CD8-positive, alpha-beta memory T cell (primary cell): ENCODE measurements around the gene ADIRF. TPM values are rescaled to one million over a fixed set of nuclear protein-coding genes. Genes with fewer than 3 reads are reported as not detected.

Source experiments
- CTCF ChIA-PET: fragments of 350-600 bp; sonication (Branson Sonifier 250); formaldehyde crosslinking; loops from one replicate; lab custom pipeline; 2021; ENCODE audit warnings: antibody characterized with exemption; lab: Charles Lee
- POLR2A ChIA-PET: fragments of 350-600 bp; sonication (Branson Sonifier 250); formaldehyde crosslinking; loops from one replicate; lab custom pipeline; 2021; ENCODE audit warnings: antibody characterized with exemption; lab: Charles Lee
- DNase-seq, 5 donors: peaks; one replicate each; pipeline versions ENCODE4 v3.0.0 to v3.0.0-alpha.2; 2020 to 2022; ENCODE audit warnings: mixed read lengths in 1 of 5
- H3K27ac ChIP-seq: one replicate; pipeline ENCODE4 v1.7.0; 2013; ENCODE audit warnings: low read depth, mild to moderate bottlenecking, low read length, moderate library complexity
- H3K27me3 ChIP-seq: 2 replicates; pipeline ENCODE4 v1.7.0; 2013; ENCODE audit warnings: low read length, mild to moderate bottlenecking; ENCODE audit not compliant: insufficient read depth, poor library complexity, severe bottlenecking
- H3K36me3 ChIP-seq: 2 replicates; pipeline ENCODE4 v1.7.0; 2013; ENCODE audit warnings: mild to moderate bottlenecking, low read length, moderate library complexity; ENCODE audit not compliant: insufficient read depth
- H3K4me1 ChIP-seq: 2 replicates; pipeline ENCODE4 v1.7.0; 2013; ENCODE audit warnings: mild to moderate bottlenecking, low read length, moderate library complexity; ENCODE audit not compliant: insufficient read depth
- H3K4me3 ChIP-seq: 2 replicates; pipeline ENCODE4 v1.7.0; 2013; ENCODE audit warnings: mild to moderate bottlenecking, low read length
- H3K9me3 ChIP-seq: 2 replicates; pipeline ENCODE4 v1.7.0; 2013; ENCODE audit warnings: mild to moderate bottlenecking, low read length
- H3K27ac Mint-ChIP-seq, 8 donors: one replicate each; pipeline ENCODE4 v1.8.0; 2020 to 2021; ENCODE audit warnings: mixed read lengths in 8 of 8, mild to moderate bottlenecking in 6 of 8, inconsistent platforms in 3 of 8, moderate library complexity in 3 of 8
- H3K27me3 Mint-ChIP-seq, 2 donors: one replicate each; pipeline ENCODE4 v1.8.0; 2020 to 2021; ENCODE audit warnings: mixed read lengths in 2 of 2, mild to moderate bottlenecking in 1 of 2, moderate library complexity in 1 of 2
- H3K36me3 Mint-ChIP-seq, 3 donors: one replicate each; pipeline ENCODE4 v1.8.0; 2020 to 2021; ENCODE audit warnings: mixed read lengths in 3 of 3, inconsistent platforms in 1 of 3, mild to moderate bottlenecking in 1 of 3
- H3K4me1 Mint-ChIP-seq, 3 donors: one replicate each; pipeline ENCODE4 v1.8.0; 2020 to 2021; ENCODE audit warnings: mixed read lengths in 3 of 3, inconsistent platforms in 1 of 3, mild to moderate bottlenecking in 1 of 3
- H3K4me3 Mint-ChIP-seq, 7 donors: one replicate each; pipeline ENCODE4 v1.8.0; 2020 to 2021; ENCODE audit warnings: mixed read lengths in 7 of 7, mild to moderate bottlenecking in 6 of 7, moderate library complexity in 4 of 7, inconsistent platforms in 2 of 7
- H3K9me3 Mint-ChIP-seq, 5 donors: one replicate each; pipeline ENCODE4 v1.8.0; 2020 to 2022; ENCODE audit warnings: mixed read lengths in 5 of 5, mild to moderate bottlenecking in 3 of 5, moderate library complexity in 2 of 5, inconsistent platforms in 1 of 5
- polyA plus RNA-seq: library from polyadenylated mRNA; unstranded; fragments of 300-500 nt; fragmentation: Illumina TruSeq; gene quantifications from one replicate; pipeline ENCODE4 v1.2.3, GENCODE V29; 2021
- total RNA-seq, 2 experiments: library from RNA; stranded (reverse); gene quantifications; one replicate each; pipeline ENCODE4 v1.2.3, GENCODE V29; 2021

ADIRF gene
- total and polyA plus RNA-seq, 3 experiments from 2014 or later = not detected

DNA sequence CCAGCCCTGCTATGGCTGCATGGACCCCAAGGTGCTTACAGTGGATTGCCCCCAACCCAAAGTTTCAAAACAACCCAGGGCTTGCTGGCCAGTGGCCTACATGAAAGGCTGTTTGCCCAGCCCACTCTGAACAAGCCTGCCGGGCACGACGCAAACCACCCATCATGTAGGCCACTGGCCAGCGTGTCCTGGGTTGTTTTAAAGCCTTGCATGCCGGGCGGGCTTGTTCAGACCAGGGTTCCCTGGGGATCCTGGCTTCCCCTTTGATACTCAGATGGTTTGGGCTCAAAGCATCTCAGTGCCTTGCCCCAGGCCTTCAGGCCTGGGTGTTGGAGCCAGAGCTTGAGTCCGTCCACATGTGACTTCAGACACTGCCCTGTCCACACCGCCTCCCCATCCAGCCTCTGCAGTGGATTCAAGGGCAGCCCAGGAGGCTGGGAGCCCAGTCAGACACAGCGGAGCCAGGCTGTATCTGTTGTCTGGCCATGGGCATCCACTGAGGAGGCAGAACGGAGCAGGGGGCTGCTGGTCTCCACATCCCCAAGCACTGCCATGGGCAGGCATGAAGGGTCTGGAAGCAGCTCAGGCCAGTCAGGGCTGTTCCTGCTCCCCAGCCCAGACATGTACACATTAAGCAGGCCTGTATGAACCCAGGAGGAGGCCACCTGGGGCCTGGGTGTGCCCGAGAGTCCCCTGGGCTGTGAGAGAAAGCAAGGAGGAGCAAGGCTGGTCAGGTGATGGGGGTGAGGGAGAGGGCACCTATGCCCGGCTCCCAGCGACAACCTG, 4.0 kb upstream of the ADIRF start:
- ChIA-PET POLR2A (no interaction called here), CTCF (interaction anchor here (0.8 to 5.5 kb wide), 2 partner anchors 25 kb away, joined by 3 to 61 read pairs; no protein-coding TSS in a partner anchor)
- Mint-ChIP-seq H3K27me3 (peaks cover 0 to 2% of the 10 kb centered on the region in 2 donors), H3K27ac (peak overlapping the region in 1 of 8 donors; percentile 80), H3K4me1 (peaks cover 15 to 27% (median 24%) of the 10 kb centered on the region in 3 donors), H3K4me3 (no peak overlapping the region), H3K9me3 (no peaks in the 10 kb centered on the region), H3K36me3 (no peaks in the 10 kb centered on the region)
- Histone ChIP-seq H3K36me3 (no peaks in the 10 kb centered on the region), H3K27me3 (no peaks in the 10 kb centered on the region), H3K9me3 (no peaks in the 10 kb centered on the region), H3K4me3 (no peak overlapping the region), H3K27ac (no peak overlapping the region), H3K4me1 (peaks cover 22% of the 10 kb centered on the region)
- peak in 1 of 5 donors; percentile 26 for DNase-seq

DNA sequence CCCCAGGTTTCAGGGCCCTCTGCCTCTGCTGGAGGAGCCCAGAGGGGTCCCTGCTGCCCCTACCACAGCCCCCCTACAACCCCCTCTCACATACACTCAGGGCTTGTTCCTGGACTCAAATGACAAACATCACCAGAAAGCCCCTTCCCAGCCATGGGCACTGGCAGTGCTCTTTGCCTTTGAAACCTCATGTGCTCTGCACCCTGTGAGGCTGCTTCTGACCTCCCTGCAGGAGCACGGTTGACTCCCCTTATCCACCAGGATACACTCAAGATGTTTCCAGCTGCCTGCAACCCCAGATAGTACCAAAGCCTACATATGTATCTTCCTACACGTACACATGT, 3.5 kb upstream of the ADIRF start:
- ChIA-PET POLR2A (no interaction called here), CTCF (interaction anchor here (5.5 kb wide), 1 partner anchor 25 kb away, joined by 61 read pairs; no protein-coding TSS in a partner anchor)
- no peak overlapping the region for H3K4me3 Mint-ChIP-seq
- H3K4me1 Mint-ChIP-seq = peaks cover 15 to 32% (median 24%) of the 10 kb centered on the region in 3 donors
- no peak overlapping the region for H3K27ac ChIP-seq
- H3K36me3 ChIP-seq = no peaks in the 10 kb centered on the region
- no peaks in the 10 kb centered on the region for H3K27me3 ChIP-seq
- no peak overlapping the region for H3K27ac Mint-ChIP-seq
- no peak overlapping the region for H3K4me3 ChIP-seq
- DNase-seq = peak in 1 of 5 donors; percentile 35
- no peaks in the 10 kb centered on the region for H3K36me3 Mint-ChIP-seq
- H3K27me3 Mint-ChIP-seq = peaks cover 0 to 2% of the 10 kb centered on the region in 2 donors
- H3K4me1 ChIP-seq = peaks cover 26% of the 10 kb centered on the region
- no peaks in the 10 kb centered on the region for H3K9me3 ChIP-seq
- no peaks in the 10 kb centered on the region for H3K9me3 Mint-ChIP-seq

DNA sequence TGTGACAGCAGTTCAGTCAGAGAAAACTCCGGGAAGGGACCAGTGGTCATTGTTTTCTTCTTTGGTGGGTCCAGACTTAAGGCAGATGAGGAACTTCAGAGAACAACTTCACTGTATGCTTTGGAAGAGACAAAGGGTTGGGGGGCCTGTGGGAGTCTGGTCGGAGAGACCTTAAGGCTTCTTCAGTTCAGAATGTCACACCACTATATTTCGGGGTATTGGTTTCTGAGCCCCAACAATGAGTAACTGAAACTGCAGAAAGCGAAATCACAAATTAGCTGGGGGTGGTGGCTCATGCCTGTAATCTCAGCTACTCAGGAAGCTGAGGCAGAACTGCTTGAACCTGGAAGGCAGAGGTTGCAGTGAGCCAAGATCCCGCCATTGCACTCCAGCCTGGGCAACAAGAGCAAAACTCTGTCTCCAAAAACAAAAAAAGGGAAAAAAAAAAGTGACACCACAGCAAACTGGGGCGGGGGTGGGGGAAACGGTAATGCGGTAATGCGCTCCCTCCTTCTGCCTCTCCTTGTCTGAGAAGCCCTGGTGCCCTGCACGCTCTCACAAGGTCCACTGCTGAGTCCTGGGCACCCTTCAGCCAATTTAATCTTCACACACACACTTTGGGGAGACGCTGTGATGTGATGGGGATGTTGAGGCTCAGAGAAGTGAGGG, 2.2 kb upstream of the ADIRF start:
- no peak for DNase-seq
- Histone ChIP-seq H3K27ac (no peak overlapping the region), H3K36me3 (no peaks in the 10 kb centered on the region), H3K4me3 (peak overlapping the region; percentile 15), H3K9me3 (no peaks in the 10 kb centered on the region), H3K27me3 (no peaks in the 10 kb centered on the region), H3K4me1 (peaks cover 37% of the 10 kb centered on the region)
- peak overlapping the region; percentile 48 to 84 (median 69) for H3K4me3 Mint-ChIP-seq
- H3K27me3 Mint-ChIP-seq = peaks cover 0 to 2% of the 10 kb centered on the region in 2 donors
- peaks cover 18 to 44% (median 29%) of the 10 kb centered on the region in 3 donors for H3K4me1 Mint-ChIP-seq
- H3K9me3 Mint-ChIP-seq = no peaks in the 10 kb centered on the region
- H3K27ac Mint-ChIP-seq = peak overlapping the region in 7 of 8 donors; percentile 18 to 87 (median 66)
- CTCF ChIA-PET = interaction anchor here (0.7 to 5.5 kb wide), 10 partner anchors 9 to 284 kb away, joined by 3 to 61 read pairs (median 4); partner anchors contain the start of genes MMRN2 and SHLD2
- POLR2A ChIA-PET = interaction anchor here (0.7 kb wide), 1 partner anchor 66 kb away, joined by 11 read pairs; no protein-coding TSS in a partner anchor
- no peaks in the 10 kb centered on the region for H3K36me3 Mint-ChIP-seq

DNA sequence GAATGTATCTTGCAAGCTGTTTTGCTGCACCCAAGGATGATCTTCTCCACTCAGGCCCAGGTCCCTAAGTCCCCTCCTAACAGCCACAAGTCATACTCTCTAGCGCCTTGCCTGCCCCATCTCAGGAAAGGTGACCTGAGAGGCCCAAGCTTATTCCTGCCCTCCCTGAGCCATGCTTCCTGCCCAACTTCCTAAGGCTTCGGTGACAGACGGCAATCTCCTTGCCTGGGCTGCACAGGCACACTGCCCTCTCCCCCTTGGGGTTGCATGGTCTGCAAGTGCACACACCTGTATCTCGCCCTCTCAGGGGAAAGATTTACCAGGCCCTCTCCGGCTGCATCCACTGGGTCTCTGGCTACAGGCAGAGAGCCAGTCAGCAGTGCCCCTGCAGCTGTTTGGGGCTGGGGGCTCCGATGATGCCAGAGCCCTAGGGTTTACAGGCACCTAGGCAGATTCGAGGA, 771 bp upstream of the ADIRF start:
- H3K4me3 ChIP-seq = no peak overlapping the region
- ChIA-PET POLR2A (no interaction called here), CTCF (interaction anchor here (1.2 to 5.5 kb wide), 4 partner anchors 8 to 28 kb away, joined by 3 to 61 read pairs (median 6); no protein-coding TSS in a partner anchor)
- peaks cover 0 to 4% of the 10 kb centered on the region in 2 donors for H3K27me3 Mint-ChIP-seq
- H3K27me3 ChIP-seq = no peaks in the 10 kb centered on the region
- H3K36me3 ChIP-seq = no peaks in the 10 kb centered on the region
- H3K27ac ChIP-seq = no peak overlapping the region
- no peak overlapping the region for H3K27ac Mint-ChIP-seq
- peaks cover 46% of the 10 kb centered on the region for H3K4me1 ChIP-seq
- no peaks in the 10 kb centered on the region for H3K9me3 ChIP-seq
- DNase-seq = peak in 1 of 5 donors; percentile 39
- H3K4me1 Mint-ChIP-seq = peaks cover 23 to 52% (median 36%) of the 10 kb centered on the region in 3 donors
- H3K9me3 Mint-ChIP-seq = no peaks in the 10 kb centered on the region
- H3K36me3 Mint-ChIP-seq = no peaks in the 10 kb centered on the region
- no peak overlapping the region for H3K4me3 Mint-ChIP-seq

DNA sequence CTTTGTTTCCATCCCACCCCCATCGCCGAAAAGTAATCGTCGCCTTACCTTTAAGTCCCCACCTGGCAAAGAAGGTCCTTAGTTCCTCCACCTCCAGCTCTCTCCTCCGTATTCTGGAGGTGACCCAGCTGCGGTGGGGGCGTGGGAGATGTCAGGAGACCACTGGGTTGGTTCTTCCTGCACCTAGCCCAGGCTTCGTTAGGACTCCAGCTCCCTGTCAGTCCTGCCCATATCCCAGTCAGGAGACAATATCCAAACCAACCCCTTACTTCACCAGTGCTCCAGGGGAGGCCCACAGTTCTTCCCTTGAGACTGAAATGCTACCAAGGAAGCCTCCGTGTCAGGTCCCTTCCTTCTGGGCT, 693 bp downstream of the ADIRF start:
- peaks cover 28 to 55% (median 41%) of the 10 kb centered on the region in 3 donors for H3K4me1 Mint-ChIP-seq
- no peaks in the 10 kb centered on the region for H3K27me3 ChIP-seq
- ChIA-PET CTCF (interaction anchor here (1.3 to 5.5 kb wide), 2 partner anchors 23 to 29 kb away, joined by 6 to 61 read pairs; no protein-coding TSS in a partner anchor), POLR2A (interaction anchor here (1.3 kb wide), 1 partner anchor 257 kb away, joined by 3 read pairs; no protein-coding TSS in a partner anchor)
- H3K9me3 ChIP-seq = no peaks in the 10 kb centered on the region
- no peak overlapping the region for H3K27ac Mint-ChIP-seq
- H3K36me3 ChIP-seq = no peaks in the 10 kb centered on the region
- peak overlapping the region in 4 of 7 donors; percentile 23 to 87 (median 36) for H3K4me3 Mint-ChIP-seq
- peaks cover 0 to 4% of the 10 kb centered on the region in 2 donors for H3K27me3 Mint-ChIP-seq
- no peak overlapping the region for H3K27ac ChIP-seq
- no peaks in the 10 kb centered on the region for H3K9me3 Mint-ChIP-seq
- no peaks in the 10 kb centered on the region for H3K36me3 Mint-ChIP-seq
- H3K4me3 ChIP-seq = no peak overlapping the region
- H3K4me1 ChIP-seq = peaks cover 46% of the 10 kb centered on the region
- no peak for DNase-seq

DNA sequence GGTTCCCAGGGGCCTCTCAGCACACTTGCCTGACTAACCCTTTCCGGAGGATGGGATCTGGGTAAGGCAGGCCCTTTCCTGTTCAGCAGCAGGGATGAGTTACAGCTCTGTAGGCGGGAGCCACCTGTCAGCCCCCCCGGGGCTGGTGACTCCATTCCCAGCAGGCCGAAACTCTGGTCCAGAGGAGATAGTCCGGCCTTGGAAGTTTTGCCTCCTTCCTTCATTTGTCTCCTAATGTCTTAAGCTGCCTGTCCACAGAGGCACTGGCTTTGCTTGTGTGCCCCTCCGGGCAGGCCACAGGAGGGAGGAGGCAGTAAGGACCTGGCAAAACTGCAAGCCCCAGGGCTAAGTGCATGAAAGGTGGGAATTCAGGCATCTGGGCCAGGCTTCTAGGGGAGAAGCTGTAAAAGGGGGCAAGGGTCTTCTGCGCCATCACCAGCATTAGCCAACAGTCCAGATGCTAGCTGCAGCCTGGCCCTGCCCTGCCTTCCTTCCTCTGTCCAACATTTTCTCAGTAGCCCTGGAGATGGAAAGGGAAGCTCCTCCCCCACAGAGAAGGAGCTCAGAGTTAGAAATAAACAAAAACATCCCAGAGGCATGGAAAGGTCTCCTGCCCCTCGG, 1.2 kb downstream of the ADIRF start:
- Histone ChIP-seq H3K4me3 (no peak overlapping the region), H3K9me3 (no peaks in the 10 kb centered on the region), H3K4me1 (peaks cover 46% of the 10 kb centered on the region), H3K27ac (no peak overlapping the region), H3K27me3 (no peaks in the 10 kb centered on the region), H3K36me3 (no peaks in the 10 kb centered on the region)
- peaks cover 28 to 55% (median 41%) of the 10 kb centered on the region in 3 donors for H3K4me1 Mint-ChIP-seq
- H3K9me3 Mint-ChIP-seq = no peaks in the 10 kb centered on the region
- no peak for DNase-seq
- POLR2A ChIA-PET = no interaction called here
- H3K36me3 Mint-ChIP-seq = no peaks in the 10 kb centered on the region
- peaks cover 0 to 4% of the 10 kb centered on the region in 2 donors for H3K27me3 Mint-ChIP-seq
- peak overlapping the region in 2 of 8 donors; percentile 68 to 96 for H3K27ac Mint-ChIP-seq
- H3K4me3 Mint-ChIP-seq = peak overlapping the region in 6 of 7 donors; percentile 28 to 87 (median 48)
- CTCF ChIA-PET = interaction anchor here (1.3 to 5.5 kb wide), 2 partner anchors 23 to 30 kb away, joined by 6 to 61 read pairs; no protein-coding TSS in a partner anchor

DNA sequence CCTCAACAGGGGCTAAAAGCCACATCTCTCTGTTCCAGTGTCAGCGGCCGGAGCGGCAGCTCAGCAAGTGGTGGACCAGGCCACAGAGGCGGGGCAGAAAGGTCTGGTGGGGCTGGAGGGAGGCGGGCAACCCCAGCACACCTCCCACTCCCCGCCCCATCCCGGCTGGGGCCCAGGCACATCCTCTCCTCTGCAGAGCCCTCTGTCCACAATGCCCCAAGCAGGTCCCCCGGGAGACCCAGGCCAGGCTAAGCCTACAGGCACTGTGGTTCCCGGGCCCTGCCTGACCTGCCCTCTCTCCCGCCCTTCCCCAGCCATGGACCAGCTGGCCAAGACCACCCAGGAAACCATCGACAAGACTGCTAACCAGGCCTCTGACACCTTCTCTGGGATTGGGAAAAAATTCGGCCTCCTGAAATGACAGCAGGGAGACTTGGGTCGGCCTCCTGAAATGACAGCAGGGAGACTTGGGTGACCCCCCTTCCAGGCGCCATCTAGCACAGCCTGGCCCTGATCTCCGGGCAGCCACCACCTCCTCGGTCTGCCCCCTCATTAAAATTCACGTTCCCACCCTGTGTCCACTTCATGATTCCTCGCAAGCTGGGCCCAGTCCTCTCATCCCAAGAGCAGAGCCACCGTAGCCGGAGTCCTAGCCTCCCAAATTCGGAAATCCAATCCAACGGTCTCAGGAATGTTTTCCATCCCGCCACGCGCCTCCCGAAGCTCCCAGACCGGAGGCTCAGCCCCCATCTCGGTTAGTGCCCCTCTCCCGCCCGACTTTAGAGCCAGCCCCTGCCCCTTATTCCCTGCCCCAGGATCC, 2.1 kb downstream of the ADIRF start:
- Histone ChIP-seq H3K4me1 (peaks cover 46% of the 10 kb centered on the region), H3K9me3 (no peaks in the 10 kb centered on the region), H3K27ac (peak overlapping the region; percentile 61), H3K27me3 (no peaks in the 10 kb centered on the region), H3K4me3 (peak overlapping the region; percentile 71), H3K36me3 (no peaks in the 10 kb centered on the region)
- no peaks in the 10 kb centered on the region for H3K9me3 Mint-ChIP-seq
- peaks cover 0 to 2% of the 10 kb centered on the region in 2 donors for H3K27me3 Mint-ChIP-seq
- H3K27ac Mint-ChIP-seq = peak overlapping the region; percentile 74 to 97 (median 89)
- peaks cover 28 to 55% (median 38%) of the 10 kb centered on the region in 3 donors for H3K4me1 Mint-ChIP-seq
- POLR2A ChIA-PET = interaction anchor here (0.6 to 1.3 kb wide), 10 partner anchors 10 to 1854 kb away, joined by 3 to 9 read pairs (median 4); partner anchors contain the start of genes ATAD1, BMPR1A, GLUD1 and SHLD2
- peak overlapping the region; percentile 76 to 92 (median 82) for H3K4me3 Mint-ChIP-seq
- no peaks in the 10 kb centered on the region for H3K36me3 Mint-ChIP-seq
- CTCF ChIA-PET = interaction anchor here (1.0 to 5.5 kb wide), 4 partner anchors 14 to 31 kb away, joined by 4 to 61 read pairs (median 6); partner anchors contain the start of gene MMRN2
- DNase-seq = no peak
